GM12873 (cell line): ENCODE results near the gene TREM2.

ENCODE experiments used
- CTCF ChIP-seq: IDR thresholded peaks from 2 replicates; pipeline ENCODE4 v1.5.1; 2012; ENCODE audit warnings: low read depth, mild to moderate bottlenecking, moderate library complexity, low read length, control low read depth; ENCODE audit not compliant: insufficient read depth; ENCODE audit errors: missing control alignments

TREM2 gene

GRCh38 chr6:41170547-41171160, 7.7 kb upstream of the TREM2 start:
- no peak for TF ChIP-seq CTCF

- TF ChIP-seq CTCF = no peak
These were observed 4.5 kb upstream of the TREM2 start for GRCh38 chr6:41167173-41167963.

- no peak for TF ChIP-seq CTCF
These were observed 1.7 kb upstream of the TREM2 start for GRCh38 chr6:41164551-41165120.

GRCh38 chr6:41163419-41163717, 452 bp upstream of the TREM2 start:
- no peak for TF ChIP-seq CTCF

- TF ChIP-seq CTCF = no peak
These were observed 914 bp downstream of the TREM2 start for GRCh38 chr6:41161851-41162552.

- TF ChIP-seq CTCF = no peak
These were observed 1.5 kb downstream of the TREM2 start for GRCh38 chr6:41161380-41161779.

GRCh38 chr6:41160933-41161332, 2.0 kb downstream of the TREM2 start:
- no peak for TF ChIP-seq CTCF
